Measurements from ENCODE around the gene PTPN3.

Gene PTPN3

GRCh38 chr9:109421026-109421970 is 76.8 kb downstream of the PTPN3 start:
- no peak for DNase-seq (ENCODE audit: low read depth)

DNA sequence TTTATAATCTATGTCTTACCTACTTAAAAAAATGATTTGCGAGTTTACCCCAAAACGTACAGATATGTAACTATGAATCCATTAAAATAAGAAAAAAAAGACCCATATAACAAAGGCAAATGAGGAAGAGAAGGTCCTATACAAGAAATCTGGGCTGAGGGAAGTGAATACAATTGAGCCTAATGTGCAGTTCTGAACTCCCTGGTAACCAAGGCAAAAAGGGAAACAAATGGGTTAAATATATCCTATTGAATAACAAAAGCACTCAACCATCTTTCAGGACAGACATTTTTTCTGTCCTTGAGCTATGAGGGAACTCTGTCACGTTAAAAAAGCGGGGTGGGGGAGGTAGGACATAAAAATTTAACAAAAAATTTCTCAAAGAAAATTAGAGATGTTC is 78.6 kb downstream of the PTPN3 start:
- DNase-seq (ENCODE audit: low read depth) = no peak

- no peak for DNase-seq (ENCODE audit: low read depth)
Measured at GRCh38 chr9:109418827-109419226, 79.3 kb downstream of the PTPN3 start.

DNA sequence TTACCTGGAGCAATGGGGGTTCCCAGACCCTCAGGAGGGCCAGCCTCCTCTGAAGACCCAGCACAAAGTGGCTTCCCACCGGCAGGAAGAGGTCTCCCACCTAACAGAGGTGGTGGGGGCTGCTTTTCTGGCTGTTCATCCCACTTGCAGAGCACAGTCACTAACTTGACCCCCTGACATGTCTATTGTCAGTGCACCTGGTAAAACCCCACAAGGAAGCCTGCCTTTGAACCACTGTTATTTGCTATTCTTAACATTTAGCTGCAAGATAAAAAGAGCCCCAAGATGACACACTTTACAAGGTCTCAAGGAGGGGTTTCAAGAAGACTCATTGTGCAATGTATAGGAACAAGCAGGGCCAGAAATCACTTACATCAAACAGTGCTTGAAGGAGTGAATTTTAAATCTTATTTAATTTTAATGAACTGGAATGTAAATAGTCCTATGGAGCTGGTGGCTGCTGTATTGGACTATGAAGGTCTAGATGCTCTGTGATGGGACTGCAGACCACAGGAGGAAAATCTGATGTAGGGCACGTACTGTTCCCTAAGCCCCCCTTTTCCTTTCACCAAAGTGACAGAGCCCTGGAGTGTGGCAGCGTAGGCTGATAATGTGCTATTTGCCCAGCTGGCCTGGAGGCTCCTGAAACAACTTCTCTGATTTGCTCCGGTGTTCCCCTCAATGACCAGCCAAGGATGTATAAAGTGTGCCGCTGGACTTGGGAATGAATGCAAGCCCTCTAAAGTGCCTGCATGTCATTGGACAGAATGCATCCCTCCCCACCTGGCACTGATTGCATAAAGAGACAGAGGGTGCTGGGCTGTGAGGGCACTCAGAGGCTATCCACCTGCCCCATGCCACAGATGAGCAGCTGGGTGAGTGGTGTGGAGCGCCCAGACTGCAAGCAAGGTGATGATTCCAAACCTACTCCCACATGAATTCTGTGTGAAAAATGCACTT is 80.2 kb downstream of the PTPN3 start:
- no peak for DNase-seq (ENCODE audit: low read depth)

- DNase-seq (ENCODE audit: low read depth) = no peak
Measured at GRCh38 chr9:109417054-109417453, 81.1 kb downstream of the PTPN3 start.

GRCh38 chr9:109416135-109416706 is 81.9 kb downstream of the PTPN3 start:
- no peak for DNase-seq (ENCODE audit: low read depth)

DNA sequence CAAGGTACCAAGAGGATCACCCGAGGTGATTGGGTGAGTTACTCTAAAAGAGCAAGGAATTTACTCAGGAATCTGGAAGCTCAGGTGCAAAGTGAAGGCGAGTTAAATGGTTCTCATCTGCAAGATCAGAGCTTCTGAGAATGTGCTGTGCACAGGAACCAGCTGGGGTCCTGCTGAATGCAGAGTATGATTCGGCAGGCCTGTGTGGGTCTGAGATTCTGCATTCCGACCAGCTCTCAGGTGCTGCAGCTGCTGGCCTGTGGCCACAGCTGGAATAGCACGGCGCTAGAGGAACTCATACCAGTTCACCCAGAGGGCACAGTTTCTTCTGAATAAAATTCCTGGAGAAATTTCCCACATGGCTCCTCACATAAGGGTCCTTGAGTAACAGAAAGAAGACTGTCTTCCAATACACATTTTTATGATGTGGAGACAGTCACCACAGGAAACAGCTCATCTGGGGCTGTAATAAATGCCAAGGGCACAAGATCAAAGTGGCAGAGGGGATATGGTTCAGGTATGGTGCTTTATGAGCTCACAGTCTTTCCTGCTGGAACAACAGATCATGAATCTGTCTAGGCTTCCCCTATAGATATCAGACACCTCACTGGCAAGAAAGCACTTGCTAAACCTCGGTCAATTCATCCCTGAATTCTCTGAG is 83.9 kb downstream of the PTPN3 start:
- DNase-seq (ENCODE audit: low read depth) = no peak

- no peak for DNase-seq (ENCODE audit: low read depth)
Measured at GRCh38 chr9:109411798-109412352, 86.2 kb downstream of the PTPN3 start.

- no peak for DNase-seq (ENCODE audit: low read depth)
Measured at GRCh38 chr9:109411069-109411761, 86.9 kb downstream of the PTPN3 start.

DNA sequence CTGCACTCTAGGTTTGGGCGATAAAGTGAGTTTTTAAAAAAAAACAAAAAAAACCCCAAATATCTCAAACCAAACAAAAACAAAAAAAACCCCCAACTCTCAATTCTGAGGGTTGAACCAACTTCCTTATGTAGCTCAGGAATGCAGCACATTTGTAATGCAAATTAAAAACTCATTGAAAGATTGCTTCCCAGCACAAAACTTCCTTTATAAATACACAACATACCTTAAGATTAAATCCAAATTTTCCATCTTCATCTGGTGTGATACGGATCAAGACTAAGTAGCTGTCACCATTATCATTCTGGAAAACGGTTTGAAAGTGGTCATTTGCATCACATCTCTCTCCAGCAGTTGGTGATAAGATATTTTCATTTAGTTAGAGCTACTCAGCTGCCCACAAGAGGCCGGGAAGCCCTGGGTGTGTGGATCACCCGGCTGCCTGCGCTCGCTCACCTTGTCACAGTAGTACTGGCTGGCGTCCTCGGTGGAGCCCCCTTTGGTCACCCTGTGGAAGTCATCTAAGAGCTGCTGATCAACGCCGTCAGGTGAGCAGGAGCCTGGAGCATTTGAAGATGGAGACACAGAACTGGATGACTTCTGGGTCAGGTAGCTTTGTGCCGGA is 88.2 kb downstream of the PTPN3 start:
- DNase-seq (ENCODE audit: low read depth) = no peak

- no peak for DNase-seq (ENCODE audit: low read depth)
Measured at GRCh38 chr9:109408759-109409462, 89.2 kb downstream of the PTPN3 start.

DNA sequence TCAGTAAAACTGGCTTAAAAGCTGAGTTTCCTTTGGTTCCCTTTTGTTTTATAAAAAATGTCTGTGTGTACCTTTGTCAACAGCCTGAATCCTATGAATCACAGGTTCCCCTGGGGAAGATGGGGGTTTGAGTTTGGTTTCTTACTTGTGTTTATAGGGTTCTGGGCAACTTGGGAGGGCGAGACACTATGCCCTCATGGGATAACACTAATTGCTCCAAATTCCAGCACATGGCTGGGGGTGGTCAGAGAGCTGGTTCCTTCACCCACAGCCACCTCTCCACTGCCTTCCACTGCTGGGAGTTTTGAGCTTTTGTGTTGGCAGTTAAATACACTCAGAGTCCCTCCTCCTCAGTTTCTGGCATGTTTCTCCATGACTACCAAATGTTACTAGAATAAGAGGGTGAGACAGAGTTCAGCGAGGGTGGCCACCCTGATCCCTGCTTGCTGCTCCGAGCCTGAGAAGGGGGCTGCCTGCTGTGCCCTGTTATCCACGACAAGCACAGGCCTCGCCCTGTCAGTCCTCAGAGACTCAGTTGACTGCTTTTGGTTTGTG is 94.3 kb downstream of the PTPN3 start:
- DNase-seq (ENCODE audit: low read depth) = no peak

- no peak for DNase-seq (ENCODE audit: low read depth)
Measured at GRCh38 chr9:109403116-109403515, 95.0 kb downstream of the PTPN3 start.

DNA sequence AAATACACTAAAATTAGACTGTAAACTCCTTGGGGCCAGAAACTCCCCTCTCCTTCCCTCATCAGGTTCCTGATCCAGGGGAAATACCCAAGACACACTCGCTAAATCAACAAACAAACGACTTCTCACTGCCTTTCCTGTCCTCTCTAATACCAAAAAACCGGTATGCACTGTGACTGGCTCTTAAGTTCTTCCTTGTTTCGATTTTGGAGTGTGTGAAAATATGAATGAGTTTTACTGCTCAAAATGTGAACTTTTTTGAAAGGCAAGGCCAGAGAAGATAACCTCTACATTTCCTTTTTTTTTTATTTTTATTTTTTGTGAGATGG is 96.2 kb downstream of the PTPN3 start:
- no peak for DNase-seq (ENCODE audit: low read depth)

- no peak for DNase-seq (ENCODE audit: low read depth)
Measured at GRCh38 chr9:109401169-109401989, 96.7 kb downstream of the PTPN3 start.

DNA sequence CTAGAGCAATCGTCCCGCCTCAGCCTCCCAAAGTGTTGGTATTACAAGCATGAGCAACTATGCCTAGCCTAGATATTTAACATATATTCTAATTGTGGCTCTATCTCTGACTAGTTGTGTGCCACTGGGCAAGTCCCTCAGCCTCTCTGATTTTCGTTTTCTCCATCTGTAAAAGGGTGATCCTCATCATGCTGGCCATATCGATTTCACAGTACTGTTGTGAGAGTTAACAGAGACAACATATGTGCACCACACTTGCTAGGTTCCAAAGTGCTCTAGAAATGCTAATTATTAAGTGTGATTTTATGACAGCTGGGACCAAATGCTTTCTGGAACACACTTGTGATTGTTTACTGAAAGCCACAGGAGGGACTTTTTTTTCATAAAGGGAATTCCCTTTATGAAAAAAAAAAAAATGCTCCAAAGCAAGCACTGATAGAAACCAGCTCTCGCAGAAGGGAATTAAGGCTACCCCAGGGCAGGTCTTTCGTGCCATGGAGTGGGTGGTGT is 98.8 kb downstream of the PTPN3 start:
- DNase-seq (ENCODE audit: low read depth) = no peak

DNA sequence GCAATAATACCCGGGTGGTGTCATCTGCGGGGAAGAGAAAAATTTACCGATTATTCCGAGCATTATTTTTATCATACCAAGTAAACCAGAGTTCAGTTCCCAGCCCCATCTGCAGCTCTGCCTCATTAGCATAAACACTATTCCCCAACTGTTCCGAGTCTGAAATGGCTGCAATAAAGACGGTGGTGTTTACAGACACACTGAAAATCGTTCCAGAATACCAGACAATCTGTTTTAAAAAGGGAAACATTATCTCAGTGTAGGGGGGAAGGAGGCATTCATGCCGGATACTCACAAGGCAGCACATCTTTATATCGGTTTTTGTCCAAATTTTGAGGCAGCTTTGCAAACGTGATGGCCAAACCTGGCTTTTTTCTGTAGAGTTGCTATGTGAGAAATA is 106.9 kb downstream of the PTPN3 start:
- no peak for DNase-seq (ENCODE audit: low read depth)

GRCh38 chr9:109387856-109388255 is 110.3 kb downstream of the PTPN3 start:
- no peak for DNase-seq (ENCODE audit: low read depth)

DNA sequence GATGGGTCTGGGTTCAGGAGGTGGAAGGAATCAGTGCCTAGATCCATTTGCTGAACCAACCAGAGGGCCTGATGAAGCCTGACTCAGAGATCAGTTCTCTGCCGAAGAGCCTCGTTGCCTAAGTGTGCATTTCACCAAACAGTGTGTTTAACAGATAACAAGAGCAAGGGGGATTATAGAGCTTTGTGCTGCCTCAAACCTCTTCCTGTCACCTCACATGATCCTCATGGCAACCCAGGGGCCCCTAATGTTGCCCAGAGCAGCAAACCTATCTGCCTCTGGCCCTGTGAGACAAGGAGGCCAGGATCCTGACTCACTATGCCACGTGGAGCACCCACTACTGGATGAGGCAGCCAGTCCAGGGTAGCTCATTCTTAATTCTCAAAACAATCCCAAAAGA is 110.9 kb downstream of the PTPN3 start:
- no peak for DNase-seq (ENCODE audit: low read depth)

Data from stimulated activated CD8-positive, alpha-beta memory T cell treated with anti-CD3 and anti-CD28 coated beads, Interleukin-12 subunit alpha, Interleukin-12 subunit beta, amount 100 ng/mL, for 4 hours (primary cell).